ENCODE measurements around the gene GANAB.

- no peak for TF ChIP-seq POLR2A (IDR thresholded peaks at IDR 0.05; ENCODE audit: low read depth, low read length)
- TF ChIP-seq POLR2AphosphoS5 (IDR thresholded peaks at IDR 0.05; ENCODE audit: low read depth, low read length): no peak
- TF ChIP-seq TAF1 (IDR thresholded peaks at IDR 0.05; ENCODE audit: low read depth, low read length): no peak
- TF ChIP-seq POU2F2 (IDR thresholded peaks at IDR 0.05; ENCODE audit: low read depth, low read length): no peak
- no peak for TF ChIP-seq SPI1 (IDR thresholded peaks at IDR 0.05; ENCODE audit: low read depth, low read length)
Observed at GRCh38 chr11:62644220-62644619, 2.2 kb downstream of the GANAB start.

Measured in GM12891 (cell line).